ENCODE measurements around the gene PTGS1. TPM values are rescaled to one million over a fixed set of nuclear protein-coding genes. Genes with fewer than 3 reads are reported as not detected.

PTGS1 gene
- total RNA-seq, 4 donors from 2014 or later: 2.2 to 7.3 (median 4.4) TPM

GRCh38 chr9:122392714-122393113 lies 21.9 kb downstream of the PTGS1 start:
- Histone ChIP-seq H3K27me3 (no peaks in the 10 kb centered on the region), H3K4me1 (peaks cover 0 to 6% (median 0%) of the 10 kb centered on the region in 4 donors), H3K9me3 (no peaks in the 10 kb centered on the region), H3K27ac (no peak overlapping the region), H3K36me3 (no peaks in the 10 kb centered on the region), H3K4me3 (no peak overlapping the region)
- DNase-seq (ENCODE audit: low spot score in 2 of 2): no peak
- no peak for TF ChIP-seq CTCF (IDR thresholded peaks at IDR 0.05)
- TF ChIP-seq POLR2A (IDR thresholded peaks at IDR 0.05): no peak
- TF ChIP-seq EP300 (IDR thresholded peaks at IDR 0.05): no peak
- WGBS, 2 donors: 71 to 84% methylated on average over 2 of the region's 2 CpGs

GRCh38 chr9:122393284-122393983 lies 22.6 kb downstream of the PTGS1 start:
- Histone ChIP-seq H3K4me3 (no peak overlapping the region), H3K4me1 (peaks cover 0 to 6% (median 0%) of the 10 kb centered on the region in 4 donors), H3K27me3 (no peaks in the 10 kb centered on the region), H3K9me3 (no peaks in the 10 kb centered on the region), H3K36me3 (no peaks in the 10 kb centered on the region), H3K27ac (peak overlapping the region; percentile 10 to 75 (median 44))
- no peak for DNase-seq (ENCODE audit: low spot score in 2 of 2)
- WGBS, 2 donors: 77 to 80% methylated on average over 7 to 8 of the region's 8 CpGs
- no peak for TF ChIP-seq CTCF (IDR thresholded peaks at IDR 0.05)
- TF ChIP-seq EP300 (IDR thresholded peaks at IDR 0.05): no peak
- TF ChIP-seq POLR2A (IDR thresholded peaks at IDR 0.05): no peak

- Histone ChIP-seq H3K4me3 (no peak overlapping the region), H3K9me3 (no peaks in the 10 kb centered on the region), H3K4me1 (peaks cover 0 to 6% (median 0%) of the 10 kb centered on the region in 4 donors), H3K36me3 (no peaks in the 10 kb centered on the region), H3K27ac (peak overlapping the region; percentile 10 to 75 (median 44)), H3K27me3 (no peaks in the 10 kb centered on the region)
- no peak for TF ChIP-seq CTCF (IDR thresholded peaks at IDR 0.05)
- peak in 1 of 2 donors; percentile 11 for TF ChIP-seq EP300 (IDR thresholded peaks at IDR 0.05)
- 42 to 45% methylated on average over 9 of the region's 9 CpGs for WGBS, 2 donors
- peak; percentile 39 to 44 for DNase-seq (ENCODE audit: low spot score in 2 of 2)
These were observed 23.7 kb downstream of the PTGS1 start for GRCh38 chr9:122394265-122395125.

- Histone ChIP-seq H3K4me3 (no peak overlapping the region), H3K4me1 (peaks cover 0 to 6% (median 0%) of the 10 kb centered on the region in 4 donors), H3K36me3 (no peaks in the 10 kb centered on the region), H3K9me3 (peaks cover 0 to 4% (median 0%) of the 10 kb centered on the region in 4 donors), H3K27me3 (no peaks in the 10 kb centered on the region), H3K27ac (no peak overlapping the region)
- WGBS, 2 donors: 66 to 68% methylated on average over 2 of the region's 2 CpGs
- no peak for DNase-seq (ENCODE audit: low spot score in 2 of 2)
- TF ChIP-seq POLR2A (IDR thresholded peaks at IDR 0.05) (no peak), CTCF (IDR thresholded peaks at IDR 0.05) (no peak), EP300 (IDR thresholded peaks at IDR 0.05) (no peak)
These were observed 25.9 kb downstream of the PTGS1 start for GRCh38 chr9:122396614-122397148.
